GM18505 (cell line): Measurements from ENCODE around the gene GRHPR.

Experiments
- ATAC-seq: cut with Tn5 transposase; IDR thresholded peaks from one replicate; pipeline ENCODE4 v1.9.1; 2021; ENCODE audit not compliant: unreplicated experiment
- POLR2A ChIP-seq: IDR thresholded peaks from 4 replicates; pipeline ENCODE4 v1.6.1; 2011; ENCODE audit warnings: borderline replicate concordance; ENCODE audit not compliant: insufficient read depth, insufficient read length; ENCODE audit errors: extremely low read depth

GRHPR gene

DNA sequence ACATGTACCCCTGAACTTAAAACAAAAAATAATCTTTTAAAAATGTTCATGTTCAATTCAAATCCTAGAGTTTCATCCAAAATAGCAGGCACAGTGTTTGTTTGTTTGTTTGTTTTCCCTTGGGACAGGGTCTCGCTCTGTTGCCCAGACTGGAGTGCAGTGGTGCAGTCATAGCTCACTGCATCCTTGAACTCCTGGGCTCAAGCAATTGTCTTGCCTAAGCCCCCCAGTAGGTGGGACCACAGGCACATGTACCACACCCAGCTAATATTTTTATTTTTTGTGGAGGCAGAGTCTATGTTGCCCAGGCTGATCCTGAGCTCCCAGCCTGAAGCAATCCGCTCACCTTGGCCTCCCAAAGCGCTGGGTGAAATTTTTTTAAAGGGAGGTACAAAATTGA, 58.3 kb downstream of the GRHPR start:
- no peak for ATAC-seq

DNA sequence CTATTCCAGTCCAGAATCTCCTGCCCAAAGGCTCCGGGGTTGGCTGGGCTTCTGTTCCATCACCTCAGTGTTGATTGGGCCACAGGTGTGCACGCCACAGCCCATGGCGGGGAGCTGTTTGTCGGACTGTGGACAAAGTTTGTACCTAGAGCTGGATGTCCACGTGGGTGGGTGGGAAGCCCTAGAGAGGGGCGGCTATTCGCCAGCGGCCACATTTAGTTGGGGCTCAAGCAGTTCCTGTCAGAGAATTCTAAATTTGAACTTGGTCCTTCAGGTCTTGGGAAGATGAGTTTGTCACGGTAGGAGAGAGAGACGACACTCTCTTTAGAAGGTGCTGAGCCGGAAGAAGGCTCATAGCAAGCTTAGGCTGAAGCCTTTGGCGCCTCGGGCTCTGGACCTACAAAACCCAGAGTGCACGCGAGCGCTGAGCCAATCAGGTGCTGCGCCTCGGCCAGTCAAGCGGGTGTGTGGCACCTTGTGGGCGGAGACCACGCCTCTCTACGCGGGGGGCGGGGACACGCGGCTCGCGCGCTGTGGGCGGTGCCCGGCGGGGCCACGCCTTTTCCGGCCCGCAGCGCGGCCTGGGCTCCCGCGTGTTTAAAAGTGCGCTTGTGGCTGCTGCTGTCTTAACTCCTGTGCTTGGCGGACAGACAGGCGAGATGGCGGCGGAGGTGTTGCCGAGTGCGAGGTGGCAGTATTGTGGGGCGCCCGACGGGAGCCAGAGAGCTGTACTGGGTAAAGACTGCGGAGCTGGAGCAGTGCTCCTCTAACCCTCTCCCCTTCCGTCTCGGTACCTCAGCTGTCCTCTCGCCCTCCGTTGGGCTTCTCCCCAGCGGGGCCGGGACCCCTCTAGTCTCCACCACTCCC, 63.1 kb downstream of the GRHPR start, which contains the start of gene POLR1E:
Gene POLR1E, plus strand, starts transcription at position 560 of the 867 bp plus-strand sequence. Its CDS starts 100 bp downstream, at position 660.
- ATAC-seq = peak; percentile 92
- TF ChIP-seq POLR2A = peak; percentile 93

More for the DNA sequence above, 58.3 kb downstream of the GRHPR start:
- no peak for TF ChIP-seq POLR2A

DNA sequence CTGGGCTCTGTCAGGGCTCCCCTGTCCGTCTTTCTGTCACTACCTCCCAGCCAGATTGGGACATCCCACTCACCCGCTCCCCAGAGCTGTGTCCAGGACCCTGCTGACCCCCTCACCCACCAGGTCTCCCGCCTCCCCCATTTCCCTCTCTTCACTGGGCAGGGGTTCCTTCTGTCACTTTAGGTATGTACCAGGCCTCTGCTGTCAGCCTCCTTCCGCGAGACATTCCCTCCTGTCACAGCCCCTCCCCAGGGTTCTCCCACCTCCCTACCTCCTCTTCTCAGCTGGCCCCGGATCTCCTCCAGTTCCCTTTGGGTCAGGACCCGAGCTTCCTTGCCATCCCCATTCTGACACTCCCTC, 63.7 kb downstream of the GRHPR start:
- TF ChIP-seq POLR2A = no peak
- ATAC-seq = no peak
